ENCODE data around the gene STARD13.

Gene STARD13

DNA sequence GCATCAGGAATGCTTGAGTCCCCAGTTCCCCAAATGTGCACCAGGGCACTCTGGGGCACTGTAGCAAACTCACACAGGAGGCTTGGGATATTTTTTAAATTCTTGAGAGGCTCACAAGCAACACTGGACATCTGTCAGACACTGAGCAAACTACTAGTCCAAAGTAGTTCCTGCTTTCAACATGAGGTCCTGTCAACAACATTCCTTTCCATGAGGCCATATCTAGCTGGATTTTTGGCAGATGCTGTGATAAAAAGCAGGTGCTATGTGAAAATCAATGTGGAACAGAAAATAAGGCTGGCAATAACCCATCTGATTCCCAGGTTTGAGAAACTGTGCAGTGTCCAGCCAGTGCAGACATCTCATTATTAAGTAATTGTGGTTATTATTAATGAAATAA lies 50.5 kb downstream of the STARD13 start:
- H3K9me3 ChIP-seq (ENCODE audit: control insufficient read depth, low read length): peaks cover 4% of the 10 kb centered on the region
- peaks cover 9% of the 10 kb centered on the region for H3K4me1 ChIP-seq (ENCODE audit: control insufficient read depth, insufficient read depth, low read length, poor library complexity, severe bottlenecking)
- no peak overlapping the region for H3K27ac ChIP-seq (ENCODE audit: low read depth, low read length, severe bottlenecking)
- no peak overlapping the region for H3K4me3 ChIP-seq (ENCODE audit: extremely low read depth, insufficient read depth, low read length, poor library complexity, severe bottlenecking)
- H3K36me3 ChIP-seq (ENCODE audit: control insufficient read depth, insufficient read depth, low read length): peaks cover 14% of the 10 kb centered on the region

DNA sequence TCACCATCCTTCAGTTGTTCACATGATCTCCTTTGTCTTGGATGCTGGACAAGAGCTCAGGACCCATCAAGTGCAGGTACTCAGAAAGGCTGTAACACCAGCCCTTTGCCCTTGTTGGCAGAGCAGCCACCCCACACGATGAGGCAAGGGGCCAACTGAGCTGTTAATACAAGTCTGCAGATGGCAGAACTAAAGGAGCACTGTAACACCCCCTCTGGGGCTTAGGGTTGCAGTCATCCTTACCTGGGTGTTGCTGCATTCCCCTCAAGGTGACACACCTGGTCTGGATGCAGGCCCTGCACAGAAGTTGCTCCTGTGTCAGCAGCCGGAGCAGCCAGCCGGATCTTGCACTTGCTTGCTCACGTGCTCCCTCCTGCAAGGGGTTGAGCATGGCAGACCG lies 52.0 kb downstream of the STARD13 start:
- Histone ChIP-seq H3K27ac (ENCODE audit: low read depth, low read length, severe bottlenecking) (no peak overlapping the region), H3K4me3 (ENCODE audit: extremely low read depth, insufficient read depth, low read length, poor library complexity, severe bottlenecking) (no peak overlapping the region), H3K4me1 (ENCODE audit: control insufficient read depth, insufficient read depth, low read length, poor library complexity, severe bottlenecking) (peaks cover 21% of the 10 kb centered on the region), H3K9me3 (ENCODE audit: control insufficient read depth, low read length) (no peaks in the 10 kb centered on the region), H3K36me3 (ENCODE audit: control insufficient read depth, insufficient read depth, low read length) (peaks cover 14% of the 10 kb centered on the region)
- 88 to 90% methylated on average over 5 of the region's 5 CpGs for WGBS, 2 experiments (ENCODE audit: insufficient coverage in 2 of 2)

DNA sequence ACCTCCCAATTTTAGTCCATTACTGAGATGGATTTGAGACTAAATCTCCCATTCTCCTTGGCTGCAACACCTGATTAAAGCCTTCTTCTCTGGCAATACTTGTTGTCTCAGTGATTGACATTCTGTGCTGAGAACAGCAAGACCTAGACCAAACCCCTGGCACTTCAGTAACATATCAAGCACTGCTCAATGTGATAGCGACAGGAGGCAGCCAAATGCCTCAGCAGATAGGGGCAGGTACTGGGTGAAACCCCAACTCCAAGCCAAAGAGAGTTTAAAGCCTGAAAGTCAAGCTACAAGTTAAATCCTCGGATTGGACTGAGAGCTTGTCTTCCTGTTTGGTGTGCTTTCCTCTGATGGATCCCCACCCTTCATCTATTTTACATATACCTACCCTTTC lies 52.7 kb downstream of the STARD13 start:
- H3K9me3 ChIP-seq (ENCODE audit: control insufficient read depth, low read length): no peaks in the 10 kb centered on the region
- no peak overlapping the region for H3K4me3 ChIP-seq (ENCODE audit: extremely low read depth, insufficient read depth, low read length, poor library complexity, severe bottlenecking)
- peaks cover 14% of the 10 kb centered on the region for H3K36me3 ChIP-seq (ENCODE audit: control insufficient read depth, insufficient read depth, low read length)
- peaks cover 23% of the 10 kb centered on the region for H3K4me1 ChIP-seq (ENCODE audit: control insufficient read depth, insufficient read depth, low read length, poor library complexity, severe bottlenecking)
- WGBS, 2 experiments (ENCODE audit: insufficient coverage in 2 of 2): 90 to 92% methylated on average over 1 to 2 of the region's 2 CpGs
- H3K27ac ChIP-seq (ENCODE audit: low read depth, low read length, severe bottlenecking): no peak overlapping the region

DNA sequence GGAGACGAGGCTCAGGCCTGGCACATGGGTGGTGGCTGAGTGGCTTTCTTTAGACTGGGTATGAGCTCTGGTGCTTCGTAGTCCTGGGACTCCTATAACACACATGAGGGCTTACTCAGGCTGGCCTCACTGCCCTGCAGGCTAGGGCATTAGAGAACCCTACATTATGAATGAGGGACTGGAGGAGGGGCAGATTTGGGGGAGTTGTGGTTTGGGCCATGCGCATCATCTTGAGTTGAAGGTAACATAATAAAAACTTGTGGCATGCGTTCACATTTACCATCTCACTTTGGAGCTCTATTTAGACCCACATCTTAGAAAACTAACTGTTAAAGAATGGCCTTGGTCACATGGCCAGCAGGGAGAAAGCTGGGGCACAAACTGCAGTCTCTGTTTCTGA lies 54.2 kb downstream of the STARD13 start:
- no peaks in the 10 kb centered on the region for H3K9me3 ChIP-seq (ENCODE audit: control insufficient read depth, low read length)
- H3K27ac ChIP-seq (ENCODE audit: low read depth, low read length, severe bottlenecking): no peak overlapping the region
- peaks cover 28% of the 10 kb centered on the region for H3K4me1 ChIP-seq (ENCODE audit: control insufficient read depth, insufficient read depth, low read length, poor library complexity, severe bottlenecking)
- peaks cover 14% of the 10 kb centered on the region for H3K36me3 ChIP-seq (ENCODE audit: control insufficient read depth, insufficient read depth, low read length)
- no peak overlapping the region for H3K4me3 ChIP-seq (ENCODE audit: extremely low read depth, insufficient read depth, low read length, poor library complexity, severe bottlenecking)
- WGBS, 2 experiments (ENCODE audit: insufficient coverage in 2 of 2): 89 to 96% methylated on average over 2 to 3 of the region's 4 CpGs

DNA sequence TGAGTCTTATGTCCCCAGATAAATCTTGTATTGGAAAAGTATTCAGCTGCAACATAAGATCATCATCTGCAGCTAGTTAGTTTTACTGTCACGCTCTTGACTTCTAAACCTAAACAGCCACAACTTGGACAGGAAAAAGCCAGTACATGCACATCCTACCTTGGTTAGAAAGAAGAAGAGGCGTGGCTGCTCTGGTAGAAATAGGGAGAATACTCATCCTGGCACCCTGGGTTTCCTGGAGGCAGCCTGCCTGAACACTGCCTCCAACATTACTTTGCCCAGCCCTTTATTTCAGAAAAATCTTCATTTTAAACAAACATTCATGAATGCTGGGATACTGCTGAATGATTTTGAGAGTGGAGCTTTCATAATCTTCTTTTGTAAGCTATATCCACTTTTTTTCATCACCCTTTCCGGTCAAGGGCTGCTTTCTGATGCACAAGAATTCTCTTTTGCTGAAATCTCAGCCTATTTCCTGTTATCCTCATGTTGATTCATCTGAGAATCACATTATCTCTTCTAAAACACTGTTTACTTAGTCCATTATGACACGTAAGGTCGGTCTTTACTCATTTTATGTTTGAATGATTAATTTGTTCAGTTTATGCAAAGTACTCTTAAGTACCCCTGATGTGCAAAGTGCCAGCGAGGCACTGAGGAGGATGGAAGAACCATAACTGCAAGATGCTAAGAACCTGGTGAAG lies 55.2 kb downstream of the STARD13 start:
- Histone ChIP-seq H3K4me1 (ENCODE audit: control insufficient read depth, insufficient read depth, low read length, poor library complexity, severe bottlenecking) (peaks cover 28% of the 10 kb centered on the region), H3K27ac (ENCODE audit: low read depth, low read length, severe bottlenecking) (peak overlapping the region; percentile 95), H3K9me3 (ENCODE audit: control insufficient read depth, low read length) (no peaks in the 10 kb centered on the region), H3K4me3 (ENCODE audit: extremely low read depth, insufficient read depth, low read length, poor library complexity, severe bottlenecking) (no peak overlapping the region), H3K36me3 (ENCODE audit: control insufficient read depth, insufficient read depth, low read length) (peaks cover 14% of the 10 kb centered on the region)
- 93 to 100% methylated on average over 3 to 5 of the region's 6 CpGs for WGBS, 2 experiments (ENCODE audit: insufficient coverage in 2 of 2)

DNA sequence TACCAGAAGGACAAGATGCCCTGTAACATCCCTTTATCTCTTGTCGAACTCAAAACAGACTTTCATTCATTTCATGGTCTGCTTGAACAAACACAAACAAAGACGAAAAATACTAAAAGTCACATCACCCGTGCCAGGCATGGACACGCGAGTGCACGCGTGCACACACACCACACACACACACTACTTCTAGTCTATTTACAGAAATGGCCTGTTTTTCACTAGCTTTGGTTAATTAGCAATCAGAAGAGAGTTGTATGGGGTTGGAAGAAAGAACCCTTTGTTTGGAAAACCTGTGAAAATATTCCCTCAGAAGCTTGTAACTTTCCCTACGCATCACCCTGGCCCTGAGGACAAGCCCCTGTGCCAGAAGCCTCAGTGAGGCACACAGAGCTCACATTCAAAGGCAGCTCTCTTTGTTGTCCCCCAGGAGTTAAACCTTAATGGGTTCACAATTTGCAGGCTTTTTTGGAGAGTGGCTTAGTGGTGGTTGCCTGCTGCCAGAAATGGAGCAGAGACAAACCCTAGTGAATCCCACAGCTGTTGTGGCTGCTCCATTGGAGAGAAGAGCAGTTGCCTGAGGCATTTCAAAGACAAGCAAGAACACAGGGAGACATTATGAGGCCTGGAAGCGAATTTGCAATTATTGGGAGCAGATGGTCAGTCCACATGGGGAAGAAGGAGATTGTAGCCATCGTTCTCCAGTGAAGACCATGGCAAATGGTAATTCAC lies 55.9 kb downstream of the STARD13 start:
- peaks cover 28% of the 10 kb centered on the region for H3K4me1 ChIP-seq (ENCODE audit: control insufficient read depth, insufficient read depth, low read length, poor library complexity, severe bottlenecking)
- WGBS, 2 experiments (ENCODE audit: insufficient coverage in 2 of 2): 89 to 100% methylated on average over 4 to 7 of the region's 10 CpGs
- peak overlapping the region; percentile 95 for H3K27ac ChIP-seq (ENCODE audit: low read depth, low read length, severe bottlenecking)
- no peak overlapping the region for H3K4me3 ChIP-seq (ENCODE audit: extremely low read depth, insufficient read depth, low read length, poor library complexity, severe bottlenecking)
- peaks cover 14% of the 10 kb centered on the region for H3K36me3 ChIP-seq (ENCODE audit: control insufficient read depth, insufficient read depth, low read length)
- H3K9me3 ChIP-seq (ENCODE audit: control insufficient read depth, low read length): no peaks in the 10 kb centered on the region

DNA sequence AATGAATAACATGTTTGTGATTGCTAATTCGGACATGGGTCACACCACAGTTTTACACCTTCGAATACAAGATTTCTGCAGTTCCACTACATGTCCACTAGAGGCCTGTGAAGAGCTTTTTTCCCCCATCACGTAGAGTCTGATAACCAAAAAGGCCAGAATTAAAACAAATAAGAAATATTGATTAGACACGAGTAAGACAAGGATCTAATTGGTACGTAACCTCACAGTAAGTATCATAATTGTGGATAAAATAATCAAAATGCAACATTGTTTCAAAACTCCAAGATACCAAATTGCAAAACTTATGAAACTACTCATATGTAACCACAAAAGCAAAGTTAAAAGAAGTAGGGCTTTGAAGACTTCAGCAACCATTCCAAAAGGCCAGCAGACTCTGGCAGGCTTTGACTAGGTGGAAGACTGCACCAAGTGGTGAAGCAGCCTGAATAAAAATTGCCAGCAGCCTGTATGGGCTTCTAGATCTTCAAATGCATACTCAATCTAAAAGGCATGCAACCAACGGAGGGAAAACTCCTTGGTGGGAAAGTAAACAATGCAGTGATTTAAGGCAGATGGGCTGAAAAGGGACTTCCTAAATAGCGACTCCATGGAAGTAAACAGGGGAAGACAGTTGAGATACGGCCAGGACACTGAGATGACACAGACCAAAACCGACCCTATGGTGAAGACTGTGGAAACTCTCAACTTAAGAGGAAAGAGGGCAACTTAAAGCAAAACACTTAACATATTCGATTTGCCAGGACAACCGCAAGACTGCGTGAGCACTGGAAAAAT lies 56.7 kb downstream of the STARD13 start:
- 52 to 63% methylated on average over 7 of the region's 12 CpGs for WGBS, 2 experiments (ENCODE audit: insufficient coverage in 2 of 2)
- Histone ChIP-seq H3K9me3 (ENCODE audit: control insufficient read depth, low read length) (peaks cover 7% of the 10 kb centered on the region), H3K27ac (ENCODE audit: low read depth, low read length, severe bottlenecking) (peak overlapping the region; percentile 95), H3K4me1 (ENCODE audit: control insufficient read depth, insufficient read depth, low read length, poor library complexity, severe bottlenecking) (peaks cover 28% of the 10 kb centered on the region), H3K36me3 (ENCODE audit: control insufficient read depth, insufficient read depth, low read length) (peaks cover 11% of the 10 kb centered on the region), H3K4me3 (ENCODE audit: extremely low read depth, insufficient read depth, low read length, poor library complexity, severe bottlenecking) (no peak overlapping the region)

DNA sequence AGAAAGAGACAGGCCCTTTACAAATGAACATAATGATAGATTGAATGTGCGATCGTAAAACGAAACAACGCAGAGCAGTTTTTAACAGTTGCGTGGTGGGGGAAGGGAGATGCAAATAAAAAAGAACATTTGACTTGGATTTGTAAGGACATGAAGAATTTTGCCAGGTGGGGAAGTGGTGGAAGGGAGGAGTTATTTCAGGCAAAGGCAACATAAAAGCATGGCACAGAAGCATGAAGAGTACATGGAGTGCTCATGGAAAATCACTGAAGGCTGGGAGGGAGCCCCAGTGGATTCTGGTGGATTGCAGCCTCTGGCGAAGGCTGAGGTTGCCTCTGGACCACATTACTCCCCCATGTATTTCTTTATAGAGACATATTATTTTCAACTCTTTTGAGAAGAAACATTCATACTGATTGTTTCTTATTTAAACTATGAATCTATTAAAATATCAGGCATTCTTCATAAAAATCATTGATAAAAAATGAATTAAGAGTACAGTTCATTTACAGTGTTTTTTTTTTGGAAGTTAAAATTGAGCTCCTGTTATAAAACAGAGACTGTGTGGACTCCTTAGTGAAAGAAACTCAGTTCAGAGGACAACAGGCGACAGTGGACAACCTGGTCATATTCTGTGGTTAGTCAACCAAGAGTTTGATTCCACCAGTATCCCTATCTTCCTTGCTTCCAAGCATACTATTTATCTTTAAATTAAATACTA lies 57.5 kb downstream of the STARD13 start:
- Histone ChIP-seq H3K9me3 (ENCODE audit: control insufficient read depth, low read length) (peaks cover 7% of the 10 kb centered on the region), H3K27ac (ENCODE audit: low read depth, low read length, severe bottlenecking) (peak overlapping the region; percentile 16), H3K36me3 (ENCODE audit: control insufficient read depth, insufficient read depth, low read length) (peaks cover 6% of the 10 kb centered on the region), H3K4me3 (ENCODE audit: extremely low read depth, insufficient read depth, low read length, poor library complexity, severe bottlenecking) (no peak overlapping the region), H3K4me1 (ENCODE audit: control insufficient read depth, insufficient read depth, low read length, poor library complexity, severe bottlenecking) (peaks cover 28% of the 10 kb centered on the region)
- 87 to 99% methylated on average over 6 of the region's 7 CpGs for WGBS, 2 experiments (ENCODE audit: insufficient coverage in 2 of 2)

DNA sequence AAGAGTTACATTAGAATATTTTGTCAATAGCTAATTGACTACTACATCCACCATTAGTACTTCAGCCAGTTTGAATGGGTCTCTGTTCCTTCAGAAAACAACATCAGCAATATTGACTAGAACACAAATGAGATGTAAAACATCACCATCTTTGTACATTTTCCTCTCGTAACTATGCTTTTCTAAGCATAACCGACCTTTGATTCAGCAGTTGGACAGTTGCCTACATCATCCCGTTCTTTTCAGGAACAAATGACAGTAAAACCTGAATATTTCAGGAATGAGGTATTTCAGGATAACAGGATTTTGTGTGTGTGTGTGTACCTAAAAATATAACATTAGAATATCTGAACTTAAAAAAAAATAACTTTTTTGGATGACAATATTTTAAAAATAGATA lies 60.9 kb downstream of the STARD13 start:
- WGBS, 2 experiments (ENCODE audit: insufficient coverage in 2 of 2): 93% methylated on average over 2 of the region's 3 CpGs; no CpG with 5 or more reads in 1 of the 2 experiments
- Histone ChIP-seq H3K27ac (ENCODE audit: low read depth, low read length, severe bottlenecking) (no peak overlapping the region), H3K9me3 (ENCODE audit: control insufficient read depth, low read length) (peaks cover 7% of the 10 kb centered on the region)

DNA sequence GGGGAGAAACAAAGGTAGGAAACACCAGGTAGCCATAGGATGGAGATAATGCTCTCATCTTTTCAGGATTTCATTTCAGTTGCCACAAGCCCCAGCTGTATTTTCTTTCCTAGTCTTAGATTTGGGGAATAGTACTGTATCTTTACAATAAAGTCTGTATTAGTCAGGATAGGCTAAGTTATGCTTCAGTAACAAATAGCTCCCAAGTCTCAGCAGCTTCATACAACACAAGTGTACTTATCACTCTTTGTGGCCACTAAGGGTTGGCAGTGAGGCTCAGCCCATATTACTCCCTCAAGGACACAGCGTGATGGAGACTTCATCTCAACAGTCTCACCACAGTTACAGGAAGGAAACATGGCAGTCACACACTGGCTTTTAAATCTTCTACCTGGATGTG lies 61.4 kb downstream of the STARD13 start:
- WGBS, 2 experiments (ENCODE audit: insufficient coverage in 2 of 2): 88 to 100% methylated on average over 1 of the region's 1 CpG
- H3K4me3 ChIP-seq (ENCODE audit: extremely low read depth, insufficient read depth, low read length, poor library complexity, severe bottlenecking): no peak overlapping the region
- no peak overlapping the region for H3K27ac ChIP-seq (ENCODE audit: low read depth, low read length, severe bottlenecking)
- no peaks in the 10 kb centered on the region for H3K36me3 ChIP-seq (ENCODE audit: control insufficient read depth, insufficient read depth, low read length)
- H3K9me3 ChIP-seq (ENCODE audit: control insufficient read depth, low read length): peaks cover 7% of the 10 kb centered on the region
- peaks cover 10% of the 10 kb centered on the region for H3K4me1 ChIP-seq (ENCODE audit: control insufficient read depth, insufficient read depth, low read length, poor library complexity, severe bottlenecking)

More for the DNA sequence above, 60.9 kb downstream of the STARD13 start:
- H3K4me1 ChIP-seq (ENCODE audit: control insufficient read depth, insufficient read depth, low read length, poor library complexity, severe bottlenecking): peaks cover 15% of the 10 kb centered on the region
- H3K4me3 ChIP-seq (ENCODE audit: extremely low read depth, insufficient read depth, low read length, poor library complexity, severe bottlenecking): no peak overlapping the region
- no peaks in the 10 kb centered on the region for H3K36me3 ChIP-seq (ENCODE audit: control insufficient read depth, insufficient read depth, low read length)

Measured in mesodermal cell (in vitro differentiated cells).